Epidermal melanocyte (primary cell): Measurements from ENCODE around the gene STAB2.

Experiments
- DNase-seq: peaks from one replicate; pipeline ENCODE4 v3.0.0; 2011; ENCODE audit warnings: low spot score; ENCODE audit not compliant: insufficient read length

STAB2 gene

DNA sequence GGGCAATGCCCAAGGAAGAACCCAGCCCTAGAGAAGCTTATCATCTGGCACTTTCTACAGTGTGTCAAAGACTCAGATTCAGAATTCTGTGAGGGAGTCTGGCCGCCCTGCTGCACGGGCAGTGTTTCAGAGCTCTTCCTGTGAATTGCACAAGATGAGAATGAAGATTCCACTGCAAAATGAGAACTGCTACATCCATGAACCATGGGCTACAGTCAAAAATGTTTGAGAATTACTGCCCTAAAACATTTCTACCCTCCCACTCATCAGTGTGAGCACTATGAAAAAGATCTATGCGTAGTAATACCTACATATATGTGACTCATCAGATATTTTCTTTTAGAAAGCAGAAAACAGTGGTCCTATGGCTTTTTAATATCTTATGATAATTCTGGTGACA lies 104.0 kb downstream of the STAB2 start:
- no peak for DNase-seq

DNA sequence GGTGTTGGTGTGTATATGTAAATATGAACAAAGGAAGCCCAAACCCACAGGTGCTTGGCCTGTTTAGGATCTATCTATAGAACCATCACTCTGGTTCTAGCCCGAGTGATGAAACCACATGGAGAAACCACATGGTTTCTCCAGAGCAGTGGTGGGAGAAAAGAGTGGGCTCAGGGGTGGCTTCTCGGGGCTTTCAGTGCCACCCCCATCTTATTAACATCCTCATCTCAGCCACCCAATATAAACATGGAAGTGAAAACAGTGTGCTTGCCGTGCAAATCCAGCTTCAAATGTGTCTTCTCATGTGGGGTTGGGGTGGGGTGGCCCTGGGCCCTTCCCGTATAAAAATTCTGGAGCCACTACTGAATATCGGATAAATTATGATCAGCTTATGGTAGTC lies 109.0 kb downstream of the STAB2 start:
- DNase-seq, result no peak

DNA sequence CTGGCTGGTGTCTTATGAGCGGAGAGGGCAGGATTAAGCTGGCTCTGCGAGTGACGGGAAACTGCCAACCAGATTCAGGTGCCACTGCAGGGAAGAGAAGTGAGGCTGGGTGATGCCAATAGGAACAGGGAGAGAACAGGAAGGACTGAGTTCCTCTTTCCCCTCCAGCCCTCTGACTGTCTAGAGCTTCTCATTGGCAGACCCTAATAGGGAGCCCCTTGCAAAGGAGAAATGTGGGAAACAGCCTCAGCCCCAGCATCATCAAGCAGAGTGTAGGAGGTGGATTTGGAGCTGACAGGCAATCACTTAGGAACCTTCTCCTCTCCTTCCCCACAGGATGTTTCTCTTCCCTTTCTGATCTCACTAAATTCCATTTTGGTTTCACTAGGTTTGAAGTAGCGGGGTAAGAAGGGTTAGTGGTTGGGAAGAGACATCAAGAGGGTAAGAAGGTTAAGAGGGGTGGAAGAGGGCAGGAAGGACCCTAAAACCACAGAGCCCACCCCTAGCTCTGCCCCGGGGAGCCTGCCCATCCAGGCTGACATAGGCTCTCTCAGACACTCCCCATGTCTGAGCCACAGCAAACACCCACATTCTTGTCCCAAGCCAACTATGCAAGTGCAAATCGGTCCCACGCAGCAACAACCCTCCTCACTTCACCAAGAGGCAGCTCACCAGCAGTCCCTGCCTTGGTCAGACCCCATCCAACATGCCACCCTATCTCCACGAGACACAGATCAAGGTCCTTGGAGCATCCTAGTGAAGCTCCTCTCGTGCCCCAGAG lies 111.1 kb downstream of the STAB2 start:
- DNase-seq, result no peak

DNA sequence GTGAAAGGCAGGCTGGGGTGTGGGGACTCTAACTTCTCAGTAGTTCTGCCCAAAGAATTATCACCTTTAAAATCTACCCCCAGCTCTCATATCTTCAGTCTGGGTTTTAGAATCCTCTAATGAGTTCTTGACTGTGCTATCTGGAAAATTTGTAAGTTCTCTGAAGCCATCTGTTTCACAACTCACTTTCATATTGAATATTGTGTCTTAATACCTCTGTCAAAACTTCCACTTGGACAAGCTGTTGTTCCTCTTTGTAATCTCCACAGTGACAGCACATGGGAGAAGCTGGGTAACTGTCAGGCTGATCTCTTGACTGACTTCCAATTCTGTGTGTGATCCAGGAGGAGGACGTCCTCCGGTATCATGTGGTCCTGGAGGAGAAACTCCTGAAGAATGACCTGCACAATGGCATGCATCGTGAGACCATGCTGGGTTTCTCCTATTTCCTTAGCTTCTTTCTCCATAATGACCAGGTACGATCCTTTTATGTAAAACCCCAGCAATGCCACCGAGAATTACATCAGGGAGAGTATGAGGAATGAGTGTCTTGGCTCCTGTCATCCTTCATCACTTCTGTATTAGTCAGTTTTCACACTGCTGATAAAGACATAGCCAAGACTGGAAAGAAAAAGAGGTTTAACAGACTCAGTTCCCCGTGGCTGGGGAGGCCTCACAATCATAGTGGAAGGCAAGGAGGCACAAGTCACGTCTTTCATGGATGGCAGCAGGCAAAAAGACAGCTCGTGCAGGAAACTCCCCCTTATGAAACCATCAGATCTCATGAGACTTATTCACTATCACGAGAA lies 111.9 kb downstream of the STAB2 start:
- no peak for DNase-seq

GRCh38 chr12:103705098-103705497 lies 118.0 kb downstream of the STAB2 start:
- no peak for DNase-seq

- DNase-seq, result no peak
These were observed 118.9 kb downstream of the STAB2 start for GRCh38 chr12:103705927-103706326.

DNA sequence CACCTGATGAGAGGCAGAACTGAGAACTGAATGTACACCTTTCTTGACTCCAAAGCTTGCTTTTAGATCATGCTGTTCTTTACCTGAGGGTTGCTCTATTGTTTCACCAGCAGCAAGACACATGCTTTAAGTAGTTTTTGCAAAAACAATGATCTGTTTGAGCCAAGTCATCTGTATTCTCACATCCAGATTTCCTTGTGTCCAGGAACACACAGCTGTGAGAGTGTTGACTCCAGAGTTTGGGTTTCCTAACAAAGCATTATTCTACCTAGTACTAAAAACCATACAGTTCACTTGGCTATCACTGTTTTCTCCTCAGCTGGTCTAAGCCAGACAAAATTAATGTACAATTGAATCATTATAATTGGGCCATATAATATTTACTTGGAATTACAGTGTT lies 120.4 kb downstream of the STAB2 start:
- DNase-seq, result no peak

DNA sequence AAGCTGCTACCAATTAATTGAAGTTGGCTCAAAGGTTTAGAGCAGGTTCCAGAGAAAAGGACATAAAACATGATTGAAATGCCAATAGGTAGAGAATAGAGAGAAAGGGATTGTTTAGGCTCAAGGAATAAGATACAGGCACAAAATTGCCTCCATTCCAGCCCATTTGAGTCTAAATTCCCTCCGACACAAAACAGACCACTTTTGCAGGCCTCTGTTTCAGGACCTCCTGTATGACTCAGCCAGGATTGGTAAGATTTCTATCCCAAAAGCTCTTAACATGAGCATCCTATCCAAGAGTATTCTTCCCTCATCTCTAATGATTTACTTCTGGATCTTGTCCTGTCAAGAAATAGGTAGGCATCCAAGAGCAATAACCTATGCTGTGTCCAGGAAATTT lies 123.5 kb downstream of the STAB2 start:
- DNase-seq, result no peak

- DNase-seq, result no peak
These were observed 125.1 kb downstream of the STAB2 start for GRCh38 chr12:103712216-103712615.

DNA sequence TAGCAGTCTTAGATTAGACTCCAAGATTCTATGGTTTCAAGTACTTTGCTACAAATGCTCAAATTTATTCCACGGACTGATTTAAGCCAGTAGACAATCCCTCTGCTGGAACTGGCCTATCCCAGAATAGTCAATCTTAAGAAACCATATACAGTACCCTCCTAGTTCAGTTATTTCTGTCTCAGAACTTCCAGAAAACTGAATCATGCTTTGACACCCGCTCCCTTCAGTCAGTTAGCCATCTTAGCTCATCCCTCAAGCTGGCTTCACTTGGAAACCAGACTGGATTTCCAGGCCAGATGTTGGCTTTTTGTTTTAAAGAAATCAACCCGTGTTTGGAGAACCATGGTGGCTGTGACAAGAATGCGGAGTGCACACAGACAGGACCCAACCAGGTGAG lies 128.4 kb downstream of the STAB2 start:
- no peak for DNase-seq

DNA sequence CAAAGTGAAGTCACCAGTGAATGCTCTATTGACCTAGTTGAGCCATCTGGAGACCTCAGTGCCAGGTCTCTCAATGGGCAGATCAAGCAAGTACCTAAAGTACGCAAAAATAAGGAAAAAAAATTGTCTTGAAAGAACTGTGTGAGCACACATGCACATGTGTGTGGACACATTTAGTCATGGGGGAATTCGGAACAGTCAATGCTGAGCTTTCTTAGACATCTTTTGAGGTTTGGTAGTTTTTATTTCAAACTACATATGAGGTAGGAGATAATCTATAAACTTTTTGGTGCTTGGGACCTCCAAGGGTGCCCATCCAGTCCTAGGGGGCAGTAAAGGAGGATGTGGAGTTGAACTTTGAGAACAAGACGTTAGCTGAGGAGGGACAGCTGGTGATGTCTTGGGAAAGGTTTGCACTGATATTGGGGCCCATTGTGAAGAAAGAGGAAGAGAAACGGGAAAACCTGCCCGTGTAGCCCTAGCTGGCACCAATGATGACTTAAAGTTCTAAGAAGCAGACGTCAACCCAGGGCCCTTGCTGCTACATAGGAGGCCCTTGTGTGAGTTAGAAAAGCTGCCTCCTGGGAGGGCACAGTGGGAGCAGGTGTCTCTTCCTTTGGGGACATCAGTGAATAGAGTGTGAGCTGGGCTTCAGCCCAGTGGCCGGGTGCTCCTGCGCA lies 129.6 kb downstream of the STAB2 start:
- DNase-seq, result no peak

- no peak for DNase-seq
These were observed 138.3 kb downstream of the STAB2 start for GRCh38 chr12:103725398-103725797.

- no peak for DNase-seq
These were observed 140.6 kb downstream of the STAB2 start for GRCh38 chr12:103727638-103728037.

DNA sequence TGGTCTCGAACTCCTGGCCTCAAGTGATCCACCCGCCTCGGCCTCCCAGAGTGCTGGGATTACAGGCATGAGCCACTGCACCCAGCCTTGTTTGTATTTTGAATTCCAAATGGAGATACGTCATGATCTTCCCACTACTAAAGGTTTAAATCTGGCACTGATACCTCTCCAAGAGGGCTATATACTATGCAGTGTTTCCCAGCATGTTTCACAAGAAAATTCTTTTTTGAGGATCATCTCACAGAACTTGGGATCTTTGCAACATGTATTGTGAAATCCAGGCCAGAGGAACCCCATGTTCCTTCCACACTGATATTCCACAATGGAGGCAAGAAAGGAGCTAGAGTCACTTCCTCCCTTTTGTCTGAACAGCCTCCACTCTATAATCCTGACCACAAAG lies 141.2 kb downstream of the STAB2 start:
- no peak for DNase-seq

DNA sequence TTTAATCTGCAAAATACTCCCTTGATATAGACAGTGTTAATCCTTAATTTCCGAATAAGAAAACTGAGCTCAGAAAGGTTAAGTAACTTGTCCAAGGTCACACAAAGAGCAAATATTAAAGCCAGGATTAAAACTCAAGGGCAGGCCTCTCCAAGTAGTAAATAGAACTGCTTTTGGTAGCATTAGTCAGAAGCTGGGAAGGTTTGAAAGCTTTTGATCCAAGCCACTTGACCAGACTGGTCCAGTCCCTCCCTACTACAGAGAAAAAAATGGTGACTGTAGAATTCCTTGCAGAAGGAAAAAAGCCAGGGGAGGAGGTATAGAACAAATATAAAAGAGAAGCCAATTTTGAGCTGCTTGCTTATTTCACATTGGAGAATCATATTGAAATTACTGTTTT lies 142.4 kb downstream of the STAB2 start:
- DNase-seq, result no peak

DNA sequence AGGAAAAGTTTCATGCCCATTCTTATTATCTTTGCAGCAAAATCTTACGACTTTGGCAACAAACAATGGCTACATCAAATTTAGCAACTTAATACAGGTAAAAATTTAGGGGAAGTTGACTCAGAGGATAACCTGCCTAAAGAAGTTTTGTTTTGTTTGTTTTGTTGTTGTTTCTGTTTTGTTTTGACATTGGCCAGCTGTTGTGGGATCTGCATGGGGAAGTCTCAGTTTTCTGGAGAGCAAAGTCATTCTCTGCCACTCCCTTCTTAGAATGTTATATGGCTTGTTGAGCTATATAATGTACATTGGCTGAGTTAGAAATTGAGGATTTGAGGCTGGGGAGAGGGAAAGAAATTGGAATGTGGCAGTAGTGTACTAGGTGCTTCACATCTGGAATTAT lies 144.5 kb downstream of the STAB2 start:
- no peak for DNase-seq

GRCh38 chr12:103734863-103735262 lies 147.8 kb downstream of the STAB2 start:
- no peak for DNase-seq

DNA sequence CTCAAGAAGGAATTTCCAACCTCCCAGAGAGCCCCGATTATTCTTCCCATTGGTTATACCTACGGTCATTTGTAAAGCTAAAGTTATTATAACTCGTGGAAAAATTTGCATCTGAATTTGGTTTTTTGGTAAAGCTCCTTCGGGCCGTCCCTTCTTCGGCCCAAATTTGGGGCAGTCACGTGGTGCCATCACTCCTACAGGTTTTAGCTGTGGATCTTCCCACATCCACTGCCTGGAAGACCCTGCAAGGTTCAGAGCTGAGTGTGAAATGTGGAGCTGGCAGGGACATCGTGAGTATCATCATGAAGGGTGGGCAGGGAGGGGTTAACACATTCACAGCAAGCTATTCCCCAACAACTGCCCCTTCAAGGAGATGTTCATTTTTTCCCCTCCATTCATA lies 148.2 kb downstream of the STAB2 start:
- DNase-seq, result no peak

- DNase-seq, result no peak
These were observed 149.5 kb downstream of the STAB2 start for GRCh38 chr12:103736572-103736971.

DNA sequence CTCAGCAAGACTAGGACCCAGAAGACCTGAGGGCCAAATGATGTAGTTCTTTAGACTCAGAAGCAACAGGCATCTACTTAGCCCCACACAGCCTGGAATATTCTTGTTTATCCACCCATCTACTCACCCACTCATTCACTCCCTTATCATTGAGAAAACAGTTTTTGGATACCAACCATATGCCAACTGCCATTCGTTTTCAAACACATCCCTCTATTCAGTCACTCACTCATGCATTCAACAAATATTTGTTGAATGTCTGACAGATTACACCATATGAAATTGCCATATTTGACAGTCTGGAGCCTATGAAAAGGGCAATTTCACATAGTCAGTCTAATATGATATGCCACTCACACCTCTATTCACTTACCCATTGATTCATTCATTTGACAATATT lies 150.8 kb downstream of the STAB2 start:
- DNase-seq, result no peak

DNA sequence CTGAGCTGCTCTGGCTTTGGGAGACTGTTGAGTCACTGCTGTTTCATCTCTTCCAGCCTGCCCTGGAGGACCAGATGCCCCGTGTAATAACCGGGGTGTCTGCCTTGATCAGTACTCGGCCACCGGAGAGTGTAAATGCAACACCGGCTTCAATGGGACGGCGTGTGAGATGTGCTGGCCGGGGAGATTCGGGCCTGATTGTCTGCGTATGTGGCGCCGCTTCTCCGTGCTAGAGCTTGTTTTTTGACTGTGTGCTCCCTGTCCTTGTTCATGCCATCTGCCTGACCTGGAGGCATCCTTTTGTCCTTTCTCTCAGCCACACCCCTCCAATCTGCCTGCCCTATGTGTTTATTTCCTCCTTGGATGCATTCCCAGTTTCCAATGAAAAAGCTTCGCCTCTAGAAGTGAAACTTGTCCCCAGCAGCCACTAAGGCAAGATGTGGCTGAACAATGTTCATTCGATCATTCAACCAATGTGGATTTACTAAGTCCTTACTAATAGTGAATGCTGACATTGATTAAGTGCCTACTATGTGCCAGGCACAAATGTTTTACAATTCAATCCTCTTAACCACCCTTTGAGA lies 155.4 kb downstream of the STAB2 start:
- DNase-seq, result no peak

GRCh38 chr12:103743788-103744187 lies 156.7 kb downstream of the STAB2 start:
- DNase-seq, result no peak
